Measurements from ENCODE around the gene MFN1.

DNA sequence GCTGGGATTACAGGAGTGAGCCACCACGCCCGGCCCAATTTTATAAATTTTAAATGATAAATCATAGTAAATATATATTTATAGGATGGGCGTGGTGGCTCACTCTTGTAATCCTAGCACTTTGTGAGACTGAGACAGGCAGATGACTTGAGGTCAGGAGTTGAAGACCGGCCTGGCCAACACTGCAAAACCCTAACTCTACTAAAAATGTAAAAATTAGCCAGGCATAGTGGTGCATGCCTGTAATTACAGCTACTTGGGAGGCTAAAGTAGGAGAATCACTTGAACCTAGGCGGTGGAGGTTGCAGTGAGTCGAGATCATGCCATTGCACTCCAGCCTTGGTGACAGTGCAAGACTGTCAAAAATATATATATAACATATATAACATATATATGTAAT, 26.4 kb downstream of the MFN1 start:
- TF ChIP-seq EZH2 (IDR thresholded peaks at IDR 0.05; ENCODE audit: borderline replicate concordance, low read depth, low read length, severe bottlenecking), result no peak
- TF ChIP-seq, protein P1, sequence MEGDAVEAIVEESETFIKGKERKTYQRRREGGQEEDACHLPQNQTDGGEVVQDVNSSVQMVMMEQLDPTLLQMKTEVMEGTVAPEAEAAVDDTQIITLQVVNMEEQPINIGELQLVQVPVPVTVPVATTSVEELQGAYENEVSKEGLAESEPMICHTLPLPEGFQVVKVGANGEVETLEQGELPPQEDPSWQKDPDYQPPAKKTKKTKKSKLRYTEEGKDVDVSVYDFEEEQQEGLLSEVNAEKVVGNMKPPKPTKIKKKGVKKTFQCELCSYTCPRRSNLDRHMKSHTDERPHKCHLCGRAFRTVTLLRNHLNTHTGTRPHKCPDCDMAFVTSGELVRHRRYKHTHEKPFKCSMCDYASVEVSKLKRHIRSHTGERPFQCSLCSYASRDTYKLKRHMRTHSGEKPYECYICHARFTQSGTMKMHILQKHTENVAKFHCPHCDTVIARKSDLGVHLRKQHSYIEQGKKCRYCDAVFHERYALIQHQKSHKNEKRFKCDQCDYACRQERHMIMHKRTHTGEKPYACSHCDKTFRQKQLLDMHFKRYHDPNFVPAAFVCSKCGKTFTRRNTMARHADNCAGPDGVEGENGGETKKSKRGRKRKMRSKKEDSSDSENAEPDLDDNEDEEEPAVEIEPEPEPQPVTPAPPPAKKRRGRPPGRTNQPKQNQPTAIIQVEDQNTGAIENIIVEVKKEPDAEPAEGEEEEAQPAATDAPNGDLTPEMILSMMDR (IDR thresholded peaks at IDR 0.05; ENCODE audit: borderline replicate concordance, extremely low read depth, low read length, poor library complexity, severe bottlenecking), result no peak

Data from DND-41 (cell line).